ENCODE results near the gene RPL27A.

The RPL27A gene

DNA sequence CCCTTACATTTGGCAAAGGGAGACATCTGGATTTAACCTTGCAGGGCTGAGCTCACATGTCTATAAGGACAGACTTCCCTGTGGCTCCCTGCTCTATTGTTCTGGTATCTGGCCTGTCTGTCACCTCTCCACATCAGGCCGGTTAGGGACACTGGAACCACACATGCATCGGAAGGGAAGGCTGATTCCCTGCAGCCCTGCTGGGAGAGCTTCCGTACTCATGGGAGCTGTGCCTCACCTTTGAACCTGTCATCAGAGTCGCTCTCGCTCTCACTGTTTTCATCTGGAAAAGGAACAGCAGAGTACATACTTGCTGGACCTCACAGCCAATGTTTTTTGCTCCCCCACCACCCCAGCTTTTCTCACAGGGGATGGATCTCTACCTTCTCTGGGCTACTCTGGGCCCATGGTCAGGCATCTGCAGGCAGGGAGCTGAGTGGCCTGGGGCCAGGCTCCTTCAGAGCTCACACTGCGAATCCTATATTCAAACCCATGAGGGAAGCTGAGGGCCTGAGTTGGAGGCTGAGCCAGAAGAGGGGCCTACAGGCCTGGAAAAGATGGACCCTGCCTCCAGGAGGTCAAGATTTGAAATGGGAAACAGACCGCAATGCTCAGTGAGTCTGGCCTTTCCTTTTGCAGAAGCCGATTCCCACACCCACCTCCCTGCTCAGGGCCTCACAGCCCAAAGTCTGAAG is 31.3 kb downstream of the RPL27A start:
- H3K9me3 ChIP-seq (ENCODE audit: severe bottlenecking), result no peaks in the 10 kb centered on the region
- DNase-seq (ENCODE audit: low spot score) (no peak), ATAC-seq (ENCODE audit: low read depth) (no peak)
- H3K27me3 ChIP-seq (ENCODE audit: insufficient read depth, poor library complexity, severe bottlenecking), result no peaks in the 10 kb centered on the region
- H3K4me1 ChIP-seq (ENCODE audit: insufficient read depth, poor library complexity, severe bottlenecking), result peaks cover 21% of the 10 kb centered on the region
- no peak overlapping the region for H3K4me3 ChIP-seq (ENCODE audit: severe bottlenecking)
- no peak overlapping the region for H3K27ac ChIP-seq (ENCODE audit: poor library complexity, severe bottlenecking)
- peaks cover 76% of the 10 kb centered on the region for H3K36me3 ChIP-seq (ENCODE audit: low read depth)
- TF ChIP-seq CTCF (IDR thresholded peaks at IDR 0.05; ENCODE audit: poor library complexity, severe bottlenecking), result no peak

- ATAC-seq (ENCODE audit: low read depth) (no peak), DNase-seq (ENCODE audit: low spot score) (no peak)
- H3K9me3 ChIP-seq (ENCODE audit: severe bottlenecking), result no peaks in the 10 kb centered on the region
- peaks cover 29% of the 10 kb centered on the region for H3K4me1 ChIP-seq (ENCODE audit: insufficient read depth, poor library complexity, severe bottlenecking)
- no peak overlapping the region for H3K27ac ChIP-seq (ENCODE audit: poor library complexity, severe bottlenecking)
- no peak overlapping the region for H3K4me3 ChIP-seq (ENCODE audit: severe bottlenecking)
- peaks cover 70% of the 10 kb centered on the region for H3K36me3 ChIP-seq (ENCODE audit: low read depth)
- H3K27me3 ChIP-seq (ENCODE audit: insufficient read depth, poor library complexity, severe bottlenecking), result no peaks in the 10 kb centered on the region
- no peak for TF ChIP-seq CTCF (IDR thresholded peaks at IDR 0.05; ENCODE audit: poor library complexity, severe bottlenecking)
Observed at GRCh38 chr11:8714622-8715225, 32.1 kb downstream of the RPL27A start.

DNA sequence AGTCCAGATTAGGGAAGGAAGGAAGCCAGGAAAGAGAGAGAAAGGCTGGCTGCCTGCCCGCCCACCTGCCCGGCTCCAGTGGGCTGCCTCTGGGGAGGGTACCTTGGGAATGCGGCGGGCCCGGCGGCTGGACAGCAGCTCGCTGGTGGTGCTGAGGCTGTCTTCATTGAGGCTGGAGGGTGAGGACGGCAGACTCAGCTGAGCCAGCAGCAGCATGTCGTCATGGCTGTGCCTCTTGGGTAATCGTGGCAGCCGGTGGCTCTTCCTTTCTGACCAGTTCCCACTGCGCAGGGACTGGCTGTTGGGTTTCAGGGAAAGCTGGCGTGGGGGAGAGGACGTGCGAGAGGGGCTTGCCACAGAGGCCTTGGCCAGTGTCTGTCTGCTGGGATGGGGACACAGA is 32.9 kb downstream of the RPL27A start:
- no peak for TF ChIP-seq CTCF (IDR thresholded peaks at IDR 0.05; ENCODE audit: poor library complexity, severe bottlenecking)
- Histone ChIP-seq H3K9me3 (ENCODE audit: severe bottlenecking) (no peaks in the 10 kb centered on the region), H3K4me3 (ENCODE audit: severe bottlenecking) (no peak overlapping the region), H3K27me3 (ENCODE audit: insufficient read depth, poor library complexity, severe bottlenecking) (no peaks in the 10 kb centered on the region), H3K36me3 (ENCODE audit: low read depth) (peaks cover 62% of the 10 kb centered on the region), H3K4me1 (ENCODE audit: insufficient read depth, poor library complexity, severe bottlenecking) (peaks cover 37% of the 10 kb centered on the region), H3K27ac (ENCODE audit: poor library complexity, severe bottlenecking) (no peak overlapping the region)
- no peak for ATAC-seq (ENCODE audit: low read depth)
- no peak for DNase-seq (ENCODE audit: low spot score)

DNA sequence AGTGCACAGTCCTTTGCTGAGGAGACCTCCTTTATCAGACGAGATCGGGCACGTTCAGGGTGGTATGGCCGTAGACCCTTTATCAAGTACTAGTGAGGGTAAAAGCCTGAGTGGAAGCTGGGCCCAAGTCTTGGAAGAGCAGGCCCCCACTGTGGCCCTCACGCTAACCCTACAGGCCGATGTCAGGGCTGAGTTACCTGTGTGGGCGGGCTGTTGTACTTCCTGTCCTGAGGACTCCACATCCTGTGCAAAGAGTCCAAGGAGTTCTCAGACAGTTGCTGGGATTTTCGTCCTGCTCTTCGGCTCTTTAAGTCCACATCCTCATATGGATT is 34.9 kb downstream of the RPL27A start:
- peaks cover 43% of the 10 kb centered on the region for H3K36me3 ChIP-seq (ENCODE audit: low read depth)
- H3K27me3 ChIP-seq (ENCODE audit: insufficient read depth, poor library complexity, severe bottlenecking), result no peaks in the 10 kb centered on the region
- ATAC-seq (ENCODE audit: low read depth) (no peak), DNase-seq (ENCODE audit: low spot score) (no peak)
- no peak for TF ChIP-seq CTCF (IDR thresholded peaks at IDR 0.05; ENCODE audit: poor library complexity, severe bottlenecking)
- no peaks in the 10 kb centered on the region for H3K9me3 ChIP-seq (ENCODE audit: severe bottlenecking)
- H3K4me1 ChIP-seq (ENCODE audit: insufficient read depth, poor library complexity, severe bottlenecking), result peaks cover 54% of the 10 kb centered on the region
- H3K4me3 ChIP-seq (ENCODE audit: severe bottlenecking), result no peak overlapping the region
- H3K27ac ChIP-seq (ENCODE audit: poor library complexity, severe bottlenecking), result peak overlapping the region; percentile 98
